MCF 10A (cell line): ENCODE results near the gene AMIGO1. TPM values are rescaled to one million over a fixed set of nuclear protein-coding genes. Genes with fewer than 3 reads are reported as not detected.

Experiments
- BruUV-seq: library from RNA; stranded (reverse); fragments of 400-500 nt; replicated peaks from 2 replicates; lab custom pipeline; 2021; lab: Mats Ljungman, UMichigan
- CTCF ChIA-PET: fragments of 300-600 bp; sonication (Branson Sonifier 250); formaldehyde crosslinking; extraction: SDS; loops from one replicate; lab custom pipeline; 2021; ENCODE audit warnings: antibody characterized with exemption, inconsistent platforms; lab: Yijun Ruan, JAX
- POLR2A ChIA-PET: fragments of 300-600, 350-650 bp; sonication (Branson Sonifier 250); formaldehyde crosslinking; extraction: SDS; loops from one replicate; lab custom pipeline; 2020; ENCODE audit warnings: antibody characterized with exemption, inconsistent platforms; lab: Yijun Ruan, JAX
- DNase-seq: peaks from one replicate; pipeline ENCODE4 v3.0.0-alpha.2; 2018; ENCODE audit not compliant: unreplicated experiment
- H3K27ac Mint-ChIP-seq: one replicate; pipeline ENCODE4 v1.8.0; 2022; ENCODE audit warnings: mild to moderate bottlenecking, low read depth, mixed read lengths; ENCODE audit not compliant: unreplicated experiment
- H3K27me3 Mint-ChIP-seq: one replicate; pipeline ENCODE4 v1.8.0; 2022; ENCODE audit warnings: mixed read lengths; ENCODE audit not compliant: insufficient read depth, unreplicated experiment
- H3K36me3 Mint-ChIP-seq: one replicate; pipeline ENCODE4 v1.8.0; 2022; ENCODE audit warnings: mild to moderate bottlenecking, moderate library complexity, mixed read lengths; ENCODE audit not compliant: insufficient read depth, unreplicated experiment
- H3K4me1 Mint-ChIP-seq: one replicate; pipeline ENCODE4 v1.8.0; 2022; ENCODE audit warnings: mixed read lengths; ENCODE audit not compliant: insufficient read depth, unreplicated experiment
- H3K4me3 Mint-ChIP-seq: one replicate; pipeline ENCODE4 v1.8.0; 2022; ENCODE audit warnings: mild to moderate bottlenecking, moderate library complexity, mixed read lengths; ENCODE audit not compliant: unreplicated experiment
- H3K9me3 Mint-ChIP-seq: one replicate; pipeline ENCODE4 v1.8.0; 2022; ENCODE audit warnings: mixed read lengths; ENCODE audit not compliant: unreplicated experiment
- intact Hi-C: fragments of 100-400 bp; cut with micrococcal nuclease; formaldehyde crosslinking; loops from 2 replicates; pipeline ENCODE4 v1.14.1; 2022
- total RNA-seq: library from RNA; stranded (reverse); gene quantifications from 2 replicates; pipeline ENCODE4 v1.2.3, GENCODE V29; 2022
- TF ChIP-seq, protein P1 (sequence below): fragments of 200-600 bp; IDR thresholded peaks from one replicate; pipeline ENCODE4 v1.8.0; 2022; ENCODE audit warnings: antibody characterized with exemption, mild to moderate bottlenecking; ENCODE audit not compliant: unreplicated experiment

AMIGO1 gene
- total RNA-seq, 1 experiment from 2014 or later: 0.21 TPM

GRCh38 chr1:109491372-109491771, 18.2 kb downstream of the AMIGO1 start:
- no peak for DNase-seq
- Mint-ChIP-seq H3K27me3 (no peaks in the 10 kb centered on the region), H3K4me1 (no peaks in the 10 kb centered on the region), H3K9me3 (no peaks in the 10 kb centered on the region), H3K27ac (no peak overlapping the region), H3K4me3 (no peak overlapping the region), H3K36me3 (peaks cover 22% of the 10 kb centered on the region)
- POLR2A ChIA-PET: interaction anchor here (1.1 to 5.6 kb wide), 2 partner anchors 39 to 252 kb away, joined by 3 to 38 read pairs; no protein-coding TSS in a partner anchor
- BruUV-seq: no TSS peak
- intact Hi-C loops: loop anchor here (5.0 kb wide), 1 partner anchor 64 kb away; the partner anchor contains the start of gene PSMA5
- CTCF ChIA-PET: interaction anchor here (0.6 to 40.0 kb wide), 21 partner anchors 8 to 690 kb away, joined by 3 to 1071 read pairs (median 4); partner anchors contain the start of genes AMIGO1 and GPR61
- TF ChIP-seq, protein P1, sequence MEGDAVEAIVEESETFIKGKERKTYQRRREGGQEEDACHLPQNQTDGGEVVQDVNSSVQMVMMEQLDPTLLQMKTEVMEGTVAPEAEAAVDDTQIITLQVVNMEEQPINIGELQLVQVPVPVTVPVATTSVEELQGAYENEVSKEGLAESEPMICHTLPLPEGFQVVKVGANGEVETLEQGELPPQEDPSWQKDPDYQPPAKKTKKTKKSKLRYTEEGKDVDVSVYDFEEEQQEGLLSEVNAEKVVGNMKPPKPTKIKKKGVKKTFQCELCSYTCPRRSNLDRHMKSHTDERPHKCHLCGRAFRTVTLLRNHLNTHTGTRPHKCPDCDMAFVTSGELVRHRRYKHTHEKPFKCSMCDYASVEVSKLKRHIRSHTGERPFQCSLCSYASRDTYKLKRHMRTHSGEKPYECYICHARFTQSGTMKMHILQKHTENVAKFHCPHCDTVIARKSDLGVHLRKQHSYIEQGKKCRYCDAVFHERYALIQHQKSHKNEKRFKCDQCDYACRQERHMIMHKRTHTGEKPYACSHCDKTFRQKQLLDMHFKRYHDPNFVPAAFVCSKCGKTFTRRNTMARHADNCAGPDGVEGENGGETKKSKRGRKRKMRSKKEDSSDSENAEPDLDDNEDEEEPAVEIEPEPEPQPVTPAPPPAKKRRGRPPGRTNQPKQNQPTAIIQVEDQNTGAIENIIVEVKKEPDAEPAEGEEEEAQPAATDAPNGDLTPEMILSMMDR: no peak

- intact Hi-C loops: loop anchor here (1.0 to 5.0 kb wide), 2 partner anchors 41 to 64 kb away; partner anchors contain the start of gene PSMA5
- H3K27me3 Mint-ChIP-seq: no peaks in the 10 kb centered on the region
- DNase-seq: no peak
- no peaks in the 10 kb centered on the region for H3K9me3 Mint-ChIP-seq
- TF ChIP-seq, protein P1: no peak
- ChIA-PET CTCF (interaction anchor here (0.6 to 40.0 kb wide), 22 partner anchors 8 to 690 kb away, joined by 3 to 1071 read pairs (median 4); partner anchors contain the start of genes AMIGO1 and GPR61), POLR2A (interaction anchor here (1.1 to 5.6 kb wide), 2 partner anchors 40 to 251 kb away, joined by 3 to 38 read pairs; no protein-coding TSS in a partner anchor)
- H3K4me1 Mint-ChIP-seq: no peaks in the 10 kb centered on the region
- no peak overlapping the region for H3K27ac Mint-ChIP-seq
- no peak overlapping the region for H3K4me3 Mint-ChIP-seq
- no TSS peak for BruUV-seq
- H3K36me3 Mint-ChIP-seq: peaks cover 18% of the 10 kb centered on the region
Observed at GRCh38 chr1:109490934-109491302, 18.6 kb downstream of the AMIGO1 start.

- Mint-ChIP-seq H3K27ac (no peak overlapping the region), H3K36me3 (peaks cover 16% of the 10 kb centered on the region), H3K4me1 (no peaks in the 10 kb centered on the region), H3K9me3 (no peaks in the 10 kb centered on the region), H3K27me3 (no peaks in the 10 kb centered on the region), H3K4me3 (no peak overlapping the region)
- DNase-seq: peak; percentile 62
- ChIA-PET POLR2A (interaction anchor here (1.1 to 5.6 kb wide), 2 partner anchors 41 to 251 kb away, joined by 3 to 38 read pairs; no protein-coding TSS in a partner anchor), CTCF (interaction anchor here (0.5 to 40.0 kb wide), 26 partner anchors 9 to 1707 kb away, joined by 3 to 1071 read pairs (median 4); partner anchors contain the start of genes AMIGO1 and GPR61)
- TF ChIP-seq, protein P1: peak; percentile 60
- BruUV-seq: no TSS peak
- intact Hi-C loops: loop anchor here (1.0 to 5.0 kb wide), 2 partner anchors 42 to 63 kb away; partner anchors contain the start of gene PSMA5
Observed at GRCh38 chr1:109490029-109490933, 19.2 kb downstream of the AMIGO1 start.
